ENCODE measurements around the gene PRR30.

DNA sequence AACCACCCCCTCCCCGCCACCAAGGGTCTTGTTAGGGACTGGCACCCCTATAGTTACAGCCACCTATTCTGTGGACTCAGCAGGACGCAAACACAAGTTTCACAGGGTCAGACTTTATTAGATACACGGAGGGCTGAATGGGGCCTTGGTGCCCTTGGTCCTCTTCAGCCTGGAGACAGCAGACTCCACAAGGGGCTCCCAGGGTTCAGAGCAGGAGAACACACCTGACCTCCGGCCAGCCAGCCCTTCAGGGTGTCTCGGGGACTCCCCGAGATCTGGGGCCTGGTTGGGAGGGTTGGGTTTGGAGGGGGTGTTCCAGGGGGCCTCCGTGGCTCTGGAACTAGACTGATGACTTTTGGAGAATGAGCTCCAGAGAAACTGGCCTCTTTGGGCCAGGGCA is 2.5 kb downstream of the PRR30 start:
- TF ChIP-seq, protein P1, sequence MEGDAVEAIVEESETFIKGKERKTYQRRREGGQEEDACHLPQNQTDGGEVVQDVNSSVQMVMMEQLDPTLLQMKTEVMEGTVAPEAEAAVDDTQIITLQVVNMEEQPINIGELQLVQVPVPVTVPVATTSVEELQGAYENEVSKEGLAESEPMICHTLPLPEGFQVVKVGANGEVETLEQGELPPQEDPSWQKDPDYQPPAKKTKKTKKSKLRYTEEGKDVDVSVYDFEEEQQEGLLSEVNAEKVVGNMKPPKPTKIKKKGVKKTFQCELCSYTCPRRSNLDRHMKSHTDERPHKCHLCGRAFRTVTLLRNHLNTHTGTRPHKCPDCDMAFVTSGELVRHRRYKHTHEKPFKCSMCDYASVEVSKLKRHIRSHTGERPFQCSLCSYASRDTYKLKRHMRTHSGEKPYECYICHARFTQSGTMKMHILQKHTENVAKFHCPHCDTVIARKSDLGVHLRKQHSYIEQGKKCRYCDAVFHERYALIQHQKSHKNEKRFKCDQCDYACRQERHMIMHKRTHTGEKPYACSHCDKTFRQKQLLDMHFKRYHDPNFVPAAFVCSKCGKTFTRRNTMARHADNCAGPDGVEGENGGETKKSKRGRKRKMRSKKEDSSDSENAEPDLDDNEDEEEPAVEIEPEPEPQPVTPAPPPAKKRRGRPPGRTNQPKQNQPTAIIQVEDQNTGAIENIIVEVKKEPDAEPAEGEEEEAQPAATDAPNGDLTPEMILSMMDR (IDR thresholded peaks at IDR 0.05): no peak
- TF ChIP-seq POLR2A (IDR thresholded peaks at IDR 0.05): no peak

Data from thyroid gland (tissue), 4 donors.